A673 (cell line): Measurements from ENCODE around the gene WDR45B. TPM values are rescaled to one million over a fixed set of nuclear protein-coding genes. Genes with fewer than 3 reads are reported as not detected.
A peak's percentile ranks its signal among the peaks of the same experiment; 100 is the strongest.
"Not testable (repeated sequence)": the region's sequence is repeated elsewhere in the genome, so short reads cannot be mapped to it uniquely, and the experiment has no call there.

Experiments
- BruUV-seq: library from RNA; stranded (reverse); fragments of 400-500 nt; replicated peaks from 2 replicates; lab custom pipeline; 2021; lab: Mats Ljungman, UMichigan
- CTCF ChIA-PET: fragments of 300-600 bp; sonication (Branson Sonifier 250); formaldehyde crosslinking; loops from one replicate; lab custom pipeline; 2022; ENCODE audit warnings: antibody characterized with exemption; lab: Charles Lee
- POLR2A ChIA-PET: fragments of 300-600 bp; sonication (Branson Sonifier 250); formaldehyde crosslinking; loops from one replicate; lab custom pipeline; 2022; ENCODE audit warnings: antibody characterized with exemption; ENCODE audit not compliant: low non-redundant PET; lab: Charles Lee
- DNase-seq: peaks from one replicate; pipeline ENCODE4 v3.0.0-alpha.2; 2015; ENCODE audit warnings: low spot score
- H3K27ac ChIP-seq: fragments of 200-600 bp; sonication (generic); 2 replicates; pipeline ENCODE4 v1.5.1; 2016; ENCODE audit warnings: mixed run types, low read depth, mild to moderate bottlenecking, mixed read lengths, antibody characterized with exemption, low read length; ENCODE audit not compliant: poor library complexity, severe bottlenecking
- H3K27me3 ChIP-seq: fragments of 200-600 bp; sonication (generic); replicated peaks from 2 replicates; pipeline ENCODE4 v1.6.1; 2017; ENCODE audit warnings: mixed run types, low read depth, mild to moderate bottlenecking, mixed read lengths, antibody characterized with exemption, low read length; ENCODE audit not compliant: insufficient read depth, poor library complexity
- H3K36me3 ChIP-seq: fragments of 200-600 bp; sonication (generic); 2 replicates; pipeline ENCODE4 v1.6.1; 2016; ENCODE audit warnings: mixed run types, mild to moderate bottlenecking, mixed read lengths, antibody characterized with exemption, low read length; ENCODE audit not compliant: insufficient read depth, poor library complexity, severe bottlenecking
- H3K4me1 ChIP-seq: fragments of 200-600 bp; sonication (generic); 2 replicates; pipeline ENCODE4 v1.6.1; 2017; ENCODE audit warnings: mixed run types, mild to moderate bottlenecking, mixed read lengths, antibody characterized with exemption, low read length; ENCODE audit not compliant: insufficient read depth, poor library complexity, severe bottlenecking
- H3K4me3 ChIP-seq: fragments of 200-600 bp; sonication (generic); 2 replicates; pipeline ENCODE4 v1.5.1; 2016; ENCODE audit warnings: low read depth, mixed run types, mild to moderate bottlenecking, mixed read lengths, low read length; ENCODE audit not compliant: poor library complexity, severe bottlenecking
- H3K9me3 ChIP-seq: fragments of 200-600 bp; sonication (generic); 2 replicates; pipeline ENCODE4 v1.6.1; 2016; ENCODE audit warnings: mixed run types, low read depth, mild to moderate bottlenecking, mixed read lengths, antibody characterized with exemption, low read length; ENCODE audit not compliant: poor library complexity, severe bottlenecking
- CTCF ChIP-seq: fragments of 300-800, 200-600 bp; sonication (generic); conservative IDR thresholded peaks from 2 replicates; pipeline ENCODE4 v1.5.1; 2017; ENCODE audit warnings: low read depth, mild to moderate bottlenecking, antibody characterized with exemption, low read length, moderate library complexity, mixed read lengths
- EZH2 ChIP-seq: fragments of 200-600 bp; sonication (generic); IDR thresholded peaks from 2 replicates; pipeline ENCODE4 v1.6.1; 2017; ENCODE audit warnings: borderline replicate concordance, low read depth, mild to moderate bottlenecking, mixed read lengths, antibody characterized with exemption, low read length; ENCODE audit not compliant: poor library complexity, severe bottlenecking
- intact Hi-C: fragments of 100-400 bp; cut with micrococcal nuclease; formaldehyde crosslinking; loops from one replicate; pipeline ENCODE4 v1.10.0; 2022; ENCODE audit not compliant: unreplicated experiment
- total RNA-seq: library from RNA; stranded (reverse); gene quantifications from 2 replicates; pipeline ENCODE4 v1.2.3, GENCODE V29; 2021

The WDR45B gene
- total RNA-seq, 1 experiment from 2014 or later, result 73.0 TPM

DNA sequence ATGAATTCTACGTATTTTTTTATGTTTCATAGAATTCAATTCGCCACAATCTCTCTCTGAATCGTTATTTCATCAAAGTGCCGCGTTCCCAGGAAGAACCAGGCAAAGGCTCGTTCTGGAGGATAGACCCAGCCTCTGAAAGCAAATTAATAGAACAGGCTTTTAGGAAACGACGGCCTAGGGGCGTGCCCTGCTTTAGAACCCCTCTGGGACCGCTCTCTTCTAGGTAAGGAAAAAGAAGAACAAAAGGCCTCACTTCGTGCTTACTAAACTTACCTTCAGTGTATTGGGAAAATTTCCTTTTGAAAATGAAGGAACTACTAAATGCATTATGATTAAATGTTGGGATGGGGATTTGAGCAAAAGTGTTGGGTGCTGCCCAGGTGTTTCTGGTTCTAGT lies 65.5 kb downstream of the WDR45B start:
- Histone ChIP-seq H3K36me3 (peaks cover 58% of the 10 kb centered on the region), H3K9me3 (no peaks in the 10 kb centered on the region), H3K27me3 (no peaks in the 10 kb centered on the region), H3K4me1 (no peaks in the 10 kb centered on the region), H3K4me3 (no peak overlapping the region), H3K27ac (no peak overlapping the region)
- ChIA-PET CTCF (no interaction called here), POLR2A (no interaction called here)
- intact Hi-C loops, result no loop called here
- BruUV-seq, result no TSS peak
- DNase-seq, result no peak
- TF ChIP-seq EZH2, result no peak
- no peak for TF ChIP-seq CTCF

- intact Hi-C loops, result no loop called here
- Histone ChIP-seq H3K9me3 (no peaks in the 10 kb centered on the region), H3K4me1 (no peaks in the 10 kb centered on the region), H3K27me3 (no peaks in the 10 kb centered on the region), H3K4me3 (no peak overlapping the region), H3K36me3 (peaks cover 57% of the 10 kb centered on the region), H3K27ac (peak overlapping the region; percentile 50)
- no TSS peak for BruUV-seq
- ChIA-PET CTCF (no interaction called here), POLR2A (no interaction called here)
- DNase-seq, result no peak
- no peak for TF ChIP-seq CTCF
- TF ChIP-seq EZH2, result no peak
These were observed 66.0 kb downstream of the WDR45B start for GRCh38 chr17:82582213-82582612.

DNA sequence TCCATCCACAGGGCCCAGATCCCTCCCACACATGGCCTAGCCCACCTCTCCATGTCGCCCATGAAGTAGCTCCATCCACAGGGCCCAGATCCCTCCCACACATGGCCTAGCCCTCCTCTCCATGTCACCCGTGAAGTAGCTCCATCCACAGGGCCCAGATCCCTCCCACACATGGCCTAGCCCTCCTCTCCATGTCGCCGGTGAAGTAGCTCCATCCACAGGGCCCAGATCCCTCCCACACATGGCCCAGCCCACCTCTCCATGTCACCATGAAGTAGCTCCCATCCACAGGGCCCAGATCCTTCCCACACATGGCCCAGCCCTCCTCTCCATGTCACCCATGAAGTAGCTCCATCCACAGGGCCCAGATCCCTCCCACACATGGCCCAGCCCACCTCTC lies 68.3 kb downstream of the WDR45B start:
- BruUV-seq, DNase-seq, H3K27me3 ChIP-seq, H3K4me1 ChIP-seq, H3K4me3 ChIP-seq, H3K27ac ChIP-seq, intact Hi-C loops, CTCF ChIA-PET, H3K9me3 ChIP-seq: not testable (repeated sequence)
- POLR2A ChIA-PET, result interaction anchor here (0.5 kb wide), 1 partner anchor 221 kb away, joined by 4 read pairs; no protein-coding TSS in a partner anchor
- H3K36me3 ChIP-seq, result peaks cover 57% of the 10 kb centered on the region

DNA sequence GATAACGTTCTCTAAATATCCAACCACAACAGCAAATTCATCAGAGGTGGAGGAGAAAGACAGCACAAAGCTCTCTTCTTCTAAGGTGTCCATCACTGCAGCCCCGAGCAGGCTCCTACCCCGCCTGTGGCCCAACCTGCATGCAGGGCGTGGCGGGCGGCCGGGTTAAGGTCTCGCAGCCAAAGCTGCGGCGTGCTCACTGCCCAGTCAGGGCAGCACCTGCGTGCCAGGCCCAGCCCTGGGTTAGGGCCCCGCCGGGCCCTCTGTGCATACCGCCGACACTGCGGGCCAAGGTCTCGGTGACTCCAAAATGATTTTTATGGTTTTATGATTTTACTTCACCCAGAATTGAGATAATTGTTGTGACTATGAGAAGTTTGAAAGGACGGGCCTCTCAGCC lies 70.9 kb downstream of the WDR45B start:
- Histone ChIP-seq H3K27ac (no peak overlapping the region), H3K4me1 (no peaks in the 10 kb centered on the region), H3K36me3 (peaks cover 54% of the 10 kb centered on the region), H3K9me3 (no peaks in the 10 kb centered on the region), H3K4me3 (no peak overlapping the region), H3K27me3 (no peaks in the 10 kb centered on the region)
- ChIA-PET CTCF (no interaction called here), POLR2A (no interaction called here)
- no TSS peak for BruUV-seq
- DNase-seq, result no peak
- intact Hi-C loops, result no loop called here
- TF ChIP-seq CTCF (no peak), EZH2 (no peak)

GRCh38 chr17:82575581-82576221 lies 72.5 kb downstream of the WDR45B start:
- intact Hi-C loops, POLR2A ChIA-PET, H3K27ac ChIP-seq, DNase-seq, BruUV-seq, H3K9me3 ChIP-seq, H3K4me3 ChIP-seq, H3K4me1 ChIP-seq, H3K27me3 ChIP-seq, CTCF ChIA-PET: not testable (repeated sequence)
- H3K36me3 ChIP-seq, result peaks cover 64% of the 10 kb centered on the region
